ENCODE data around the gene FAM120AOS. TPM values are rescaled to one million over a fixed set of nuclear protein-coding genes. Genes with fewer than 3 reads are reported as not detected.

The FAM120AOS gene
- total RNA-seq, 1 experiment from 2014 or later, result 31.2 TPM

DNA sequence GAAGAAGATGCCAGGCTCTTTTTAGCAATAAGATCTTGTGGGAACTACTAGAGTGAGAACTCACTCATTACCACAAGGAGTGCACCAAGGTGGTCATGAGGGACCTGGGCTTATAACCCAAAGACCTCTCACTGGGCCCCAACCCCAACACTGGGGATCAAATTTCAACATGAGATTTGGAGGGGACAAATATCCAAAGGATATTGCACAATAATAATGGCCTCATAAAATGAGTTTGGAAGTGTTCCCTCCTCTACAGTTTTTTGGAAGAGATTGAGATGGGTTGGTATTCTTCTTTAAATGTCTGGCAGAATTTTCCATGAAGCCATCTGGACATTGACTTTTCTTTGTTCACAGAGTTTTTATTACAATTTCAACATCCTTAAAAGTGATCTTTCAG, 39.9 kb downstream of the FAM120AOS start:
- no peak overlapping the region for H3K4me2 ChIP-seq (ENCODE audit: low read length)
- intact Hi-C loops (cut with micrococcal nuclease), result no loop called here
- no peaks in the 10 kb centered on the region for H3K79me2 ChIP-seq (ENCODE audit: insufficient read depth, low read length)
- no peaks in the 10 kb centered on the region for H3K4me1 ChIP-seq (ENCODE audit: control insufficient read depth in 1 of 2, insufficient read depth in 2 of 2, low read length in 2 of 2)
- DNase-seq (ENCODE audit: low read depth, low spot score) (no peak), ATAC-seq (no peak)
- no peak for TF ChIP-seq CBX3 (IDR thresholded peaks at IDR 0.05; ENCODE audit: low read depth)
- TF ChIP-seq CEBPB (IDR thresholded peaks at IDR 0.05; ENCODE audit: low read depth), result no peak
- H3K27ac ChIP-seq (ENCODE audit: low read depth, low read length), result no peak overlapping the region
- BruUV-seq (replicated peaks), result no TSS peak
- no peaks in the 10 kb centered on the region for H3K9me2 ChIP-seq (ENCODE audit: insufficient read depth)
- H4K20me1 ChIP-seq (ENCODE audit: insufficient read depth), result no peaks in the 10 kb centered on the region
- H3K9ac ChIP-seq (ENCODE audit: low read length), result no peak overlapping the region
- ChIA-PET POLR2A (no interaction called here), RAD21 (ENCODE audit: low non-redundant PET in 1 of 2, low total read pairs in 2 of 2, uncharacterized antibody in 2 of 2, unreplicated experiment in 2 of 2) (no interaction called here), CTCF (no interaction called here)
- no peaks in the 10 kb centered on the region for H3K9me3 ChIP-seq (ENCODE audit: control insufficient read depth in 1 of 2, insufficient read depth in 1 of 2, low read depth in 1 of 2, low read length in 2 of 2)
- H2AFZ ChIP-seq (ENCODE audit: low read depth, low read length, poor library complexity, severe bottlenecking), result no peak overlapping the region
- no peaks in the 10 kb centered on the region for H3K36me3 ChIP-seq (ENCODE audit: control insufficient read depth in 1 of 2, insufficient read depth in 2 of 2, low read length in 2 of 2)
- H3K4me3 ChIP-seq (replicated peaks in 1 of 2; ENCODE audit: low read depth in 1 of 2, low read length in 2 of 2), result no peak overlapping the region
- no peaks in the 10 kb centered on the region for H3K27me3 ChIP-seq (ENCODE audit: insufficient read depth, low read length)

DNA sequence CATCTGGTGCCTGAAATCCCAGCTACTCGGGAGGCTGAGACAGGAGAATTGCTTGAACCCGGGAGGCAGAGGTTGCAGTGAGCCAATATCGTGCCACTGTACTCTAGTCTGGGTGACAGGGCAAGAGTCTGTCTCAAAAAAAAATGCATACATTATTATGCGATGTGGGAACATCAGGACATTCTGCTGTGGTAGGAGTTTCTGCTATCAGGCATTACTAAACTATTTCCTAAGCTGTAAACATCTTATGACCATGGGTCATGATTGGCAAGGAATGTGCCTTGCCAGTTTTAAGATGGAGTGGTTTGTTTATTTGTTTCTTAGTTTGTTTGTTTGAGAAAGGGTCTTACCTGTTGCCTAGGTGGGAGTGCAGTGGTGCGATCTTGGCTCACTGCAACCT, 47.0 kb downstream of the FAM120AOS start:
- Histone ChIP-seq H3K79me2 (ENCODE audit: insufficient read depth, low read length) (no peaks in the 10 kb centered on the region), H3K27ac (ENCODE audit: low read depth, low read length) (no peak overlapping the region), H3K4me2 (ENCODE audit: low read length) (no peak overlapping the region), H3K36me3 (ENCODE audit: control insufficient read depth in 1 of 2, insufficient read depth in 2 of 2, low read length in 2 of 2) (no peaks in the 10 kb centered on the region), H3K9me3 (ENCODE audit: control insufficient read depth in 1 of 2, insufficient read depth in 1 of 2, low read depth in 1 of 2, low read length in 2 of 2) (no peaks in the 10 kb centered on the region), H3K9me2 (ENCODE audit: insufficient read depth) (no peaks in the 10 kb centered on the region), H3K9ac (ENCODE audit: low read length) (no peak overlapping the region), H4K20me1 (ENCODE audit: insufficient read depth) (no peaks in the 10 kb centered on the region), H3K4me3 (replicated peaks in 1 of 2; ENCODE audit: low read depth in 1 of 2, low read length in 2 of 2) (no peak overlapping the region), H3K27me3 (ENCODE audit: insufficient read depth, low read length) (no peaks in the 10 kb centered on the region), H3K4me1 (ENCODE audit: control insufficient read depth in 1 of 2, insufficient read depth in 2 of 2, low read length in 2 of 2) (0 out of 4 replicates have a peak, but pooled peaks cover 0 to 3% of the 10 kb centered on the region in 2 experiments), H2AFZ (ENCODE audit: low read depth, low read length, poor library complexity, severe bottlenecking) (no peak overlapping the region)
- TF ChIP-seq SIN3A (IDR thresholded peaks at IDR 0.05; ENCODE audit: low read depth), result no peak
- TF ChIP-seq YY1 (IDR thresholded peaks at IDR 0.05; ENCODE audit: extremely low read depth, insufficient replicate concordance, low read depth, low read length), result no peak
- TF ChIP-seq, protein P1, sequence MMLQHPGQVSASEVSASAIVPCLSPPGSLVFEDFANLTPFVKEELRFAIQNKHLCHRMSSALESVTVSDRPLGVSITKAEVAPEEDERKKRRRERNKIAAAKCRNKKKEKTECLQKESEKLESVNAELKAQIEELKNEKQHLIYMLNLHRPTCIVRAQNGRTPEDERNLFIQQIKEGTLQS (IDR thresholded peaks at IDR 0.05), result no peak
- TF ChIP-seq CEBPB (IDR thresholded peaks at IDR 0.05; ENCODE audit: low read depth), result no peak
- TF ChIP-seq ZFX (IDR thresholded peaks at IDR 0.05), result no peak
- no peak for TF ChIP-seq EZH2phosphoT487 (IDR thresholded peaks at IDR 0.05; ENCODE audit: borderline replicate concordance)
- TF ChIP-seq EZH2 (IDR thresholded peaks at IDR 0.05), result no peak
- TF ChIP-seq SP1 (IDR thresholded peaks at IDR 0.05; ENCODE audit: low read depth), result no peak
- TF ChIP-seq ELF1 (IDR thresholded peaks at IDR 0.05; ENCODE audit: borderline replicate concordance, low read depth), result no peak
- no peak for TF ChIP-seq CBX3 (IDR thresholded peaks at IDR 0.05; ENCODE audit: low read depth)
- TF ChIP-seq, protein P2, sequence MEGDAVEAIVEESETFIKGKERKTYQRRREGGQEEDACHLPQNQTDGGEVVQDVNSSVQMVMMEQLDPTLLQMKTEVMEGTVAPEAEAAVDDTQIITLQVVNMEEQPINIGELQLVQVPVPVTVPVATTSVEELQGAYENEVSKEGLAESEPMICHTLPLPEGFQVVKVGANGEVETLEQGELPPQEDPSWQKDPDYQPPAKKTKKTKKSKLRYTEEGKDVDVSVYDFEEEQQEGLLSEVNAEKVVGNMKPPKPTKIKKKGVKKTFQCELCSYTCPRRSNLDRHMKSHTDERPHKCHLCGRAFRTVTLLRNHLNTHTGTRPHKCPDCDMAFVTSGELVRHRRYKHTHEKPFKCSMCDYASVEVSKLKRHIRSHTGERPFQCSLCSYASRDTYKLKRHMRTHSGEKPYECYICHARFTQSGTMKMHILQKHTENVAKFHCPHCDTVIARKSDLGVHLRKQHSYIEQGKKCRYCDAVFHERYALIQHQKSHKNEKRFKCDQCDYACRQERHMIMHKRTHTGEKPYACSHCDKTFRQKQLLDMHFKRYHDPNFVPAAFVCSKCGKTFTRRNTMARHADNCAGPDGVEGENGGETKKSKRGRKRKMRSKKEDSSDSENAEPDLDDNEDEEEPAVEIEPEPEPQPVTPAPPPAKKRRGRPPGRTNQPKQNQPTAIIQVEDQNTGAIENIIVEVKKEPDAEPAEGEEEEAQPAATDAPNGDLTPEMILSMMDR (IDR thresholded peaks at IDR 0.05 in 2 of 3, conservative IDR thresholded peaks at IDR 0.05 in 1 of 3; ENCODE audit: borderline replicate concordance in 1 of 3, insufficient read depth in 1 of 3, low read depth in 2 of 3, low read length in 2 of 3), result no peak
- no TSS peak for BruUV-seq (replicated peaks)
- CTCF ChIA-PET, result no interaction called here
- RAD21 ChIA-PET (ENCODE audit: low non-redundant PET in 1 of 2, low total read pairs in 2 of 2, uncharacterized antibody in 2 of 2, unreplicated experiment in 2 of 2), result no interaction called here
- intact Hi-C loops (cut with micrococcal nuclease), result no loop called here
- POLR2A ChIA-PET, result no interaction called here
- no peak for ATAC-seq
- no peak for DNase-seq (ENCODE audit: low read depth, low spot score)

Data from HCT116 (cell line).